Dendritic cell treated with granulocyte-macrophage colony-stimulating factor and Interleukin-4, amounts not matched to agents 40 ng/mL and 50 ng/mL, for 4 days (primary cell): Measurements from ENCODE around the gene NT5C2.

Experiments
- H3K27ac Mint-ChIP-seq: one replicate; pipeline ENCODE4 v1.8.0; 2022; ENCODE audit warnings: mild to moderate bottlenecking, mixed read lengths
- H3K27me3 Mint-ChIP-seq: one replicate; pipeline ENCODE4 v1.8.0; 2022; ENCODE audit warnings: mild to moderate bottlenecking, mixed read lengths
- H3K36me3 Mint-ChIP-seq: one replicate; pipeline ENCODE4 v1.8.0; 2022; ENCODE audit warnings: low read depth, mixed read lengths
- H3K4me1 Mint-ChIP-seq: one replicate; pipeline ENCODE4 v1.8.0; 2022; ENCODE audit warnings: low read depth, mixed read lengths
- H3K4me3 Mint-ChIP-seq: one replicate; pipeline ENCODE4 v1.8.0; 2022; ENCODE audit warnings: mild to moderate bottlenecking, moderate library complexity, mixed read lengths
- H3K9me3 Mint-ChIP-seq: one replicate; pipeline ENCODE4 v1.8.0; 2022; ENCODE audit warnings: mixed read lengths
- intact Hi-C: fragments of 100-400 bp; cut with micrococcal nuclease; formaldehyde crosslinking; loops from one replicate; pipeline ENCODE4 v1.15.0; 2022

The NT5C2 gene

DNA sequence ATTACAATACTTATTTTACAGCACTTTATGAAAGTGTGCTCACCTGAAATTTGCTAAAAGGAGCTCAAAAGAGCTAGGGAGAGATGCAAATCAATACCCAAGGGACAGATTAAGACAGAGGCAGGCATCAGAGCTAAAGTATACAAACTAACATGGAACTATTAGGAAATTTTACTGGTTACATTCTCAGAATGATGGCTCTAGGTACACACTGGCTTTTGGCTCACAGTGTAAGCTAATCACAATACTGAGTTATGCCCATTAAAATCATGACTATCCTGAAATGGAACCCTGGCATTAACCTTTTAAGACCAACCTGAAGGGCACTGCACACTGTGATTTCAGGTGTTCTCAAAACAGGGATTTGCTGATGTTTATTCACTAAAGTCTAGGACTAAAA is 98.1 kb downstream of the NT5C2 start:
- H3K4me3 Mint-ChIP-seq, result no peak overlapping the region
- intact Hi-C loops, result loop anchor here (10.0 kb wide), 1 partner anchor 70 kb away; no protein-coding TSS in a partner anchor
- H3K27ac Mint-ChIP-seq, result no peak overlapping the region
- H3K9me3 Mint-ChIP-seq, result no peaks in the 10 kb centered on the region
- no peaks in the 10 kb centered on the region for H3K27me3 Mint-ChIP-seq
- H3K36me3 Mint-ChIP-seq, result peaks cover 99% of the 10 kb centered on the region
- no peaks in the 10 kb centered on the region for H3K4me1 Mint-ChIP-seq

DNA sequence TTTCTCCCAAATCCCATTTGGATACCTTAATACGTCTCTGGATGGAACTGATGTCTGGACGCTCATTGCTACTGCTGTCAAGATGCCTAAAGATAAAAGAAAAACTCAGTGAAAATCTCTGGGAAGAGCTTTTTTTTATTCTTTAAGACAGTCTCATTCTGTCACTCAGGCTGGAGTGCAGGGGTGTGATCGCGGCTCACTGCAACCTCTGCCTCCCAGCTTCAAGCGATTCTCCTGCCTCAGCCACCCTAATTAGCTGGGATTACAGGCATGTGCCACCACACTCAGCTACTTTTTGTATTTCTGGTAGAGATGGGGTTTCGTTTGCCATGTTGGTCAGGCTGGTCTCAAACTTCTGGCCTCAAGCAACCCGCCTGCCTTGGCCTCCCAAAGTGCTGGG is 102.2 kb downstream of the NT5C2 start:
- no peaks in the 10 kb centered on the region for H3K9me3 Mint-ChIP-seq
- H3K36me3 Mint-ChIP-seq, result peaks cover 97% of the 10 kb centered on the region
- H3K27ac Mint-ChIP-seq, result no peak overlapping the region
- H3K4me3 Mint-ChIP-seq, result no peak overlapping the region
- no peaks in the 10 kb centered on the region for H3K27me3 Mint-ChIP-seq
- intact Hi-C loops, result loop anchor here (10.0 kb wide), 1 partner anchor 74 kb away; no protein-coding TSS in a partner anchor
- no peaks in the 10 kb centered on the region for H3K4me1 Mint-ChIP-seq

DNA sequence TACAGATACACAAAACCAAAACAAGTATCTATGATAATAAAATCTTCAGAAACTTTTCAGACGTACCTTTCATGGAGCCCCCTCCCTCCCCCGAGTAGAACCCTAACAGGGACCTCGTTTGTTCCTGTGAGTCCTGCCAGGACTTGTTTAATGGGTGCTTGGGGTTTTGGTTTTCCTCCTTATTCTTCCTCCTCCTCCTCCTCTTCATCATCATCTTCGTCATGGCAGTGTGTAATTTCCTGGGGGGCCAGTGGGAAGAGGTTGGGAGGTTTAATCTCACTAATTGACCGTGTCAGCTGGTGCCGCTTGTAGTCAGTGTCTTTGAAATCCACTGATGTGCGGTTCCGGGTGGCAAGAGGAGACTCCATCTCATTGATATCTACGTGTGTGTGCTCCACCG is 103.6 kb downstream of the NT5C2 start:
- peaks cover 97% of the 10 kb centered on the region for H3K36me3 Mint-ChIP-seq
- H3K4me3 Mint-ChIP-seq, result no peak overlapping the region
- intact Hi-C loops, result no loop called here
- H3K27me3 Mint-ChIP-seq, result no peaks in the 10 kb centered on the region
- no peaks in the 10 kb centered on the region for H3K9me3 Mint-ChIP-seq
- no peaks in the 10 kb centered on the region for H3K4me1 Mint-ChIP-seq
- H3K27ac Mint-ChIP-seq, result no peak overlapping the region

DNA sequence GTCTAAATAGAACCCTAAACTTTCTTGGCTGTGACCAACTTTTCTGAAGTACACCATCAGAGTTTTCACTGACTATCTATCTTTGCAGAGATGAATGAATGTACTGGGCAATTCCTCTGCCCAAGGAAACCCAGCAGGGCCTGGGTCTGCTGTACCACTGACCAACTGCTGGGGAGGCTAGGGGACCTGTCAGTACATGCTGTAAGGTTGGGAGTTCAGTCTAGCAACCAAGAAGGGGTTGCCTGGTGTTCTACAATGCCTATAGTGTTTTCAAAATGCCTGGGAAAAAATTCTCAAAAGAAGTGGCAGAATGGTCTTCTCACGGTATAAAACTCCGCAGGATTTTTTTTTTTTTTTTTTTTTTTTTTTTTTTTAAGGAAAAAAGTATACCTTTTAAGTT is 106.3 kb downstream of the NT5C2 start:
- Mint-ChIP-seq H3K36me3 (peaks cover 85% of the 10 kb centered on the region), H3K4me3 (no peak overlapping the region), H3K27me3 (no peaks in the 10 kb centered on the region), H3K4me1 (no peaks in the 10 kb centered on the region), H3K27ac (no peak overlapping the region), H3K9me3 (no peaks in the 10 kb centered on the region)
- intact Hi-C loops, result no loop called here

DNA sequence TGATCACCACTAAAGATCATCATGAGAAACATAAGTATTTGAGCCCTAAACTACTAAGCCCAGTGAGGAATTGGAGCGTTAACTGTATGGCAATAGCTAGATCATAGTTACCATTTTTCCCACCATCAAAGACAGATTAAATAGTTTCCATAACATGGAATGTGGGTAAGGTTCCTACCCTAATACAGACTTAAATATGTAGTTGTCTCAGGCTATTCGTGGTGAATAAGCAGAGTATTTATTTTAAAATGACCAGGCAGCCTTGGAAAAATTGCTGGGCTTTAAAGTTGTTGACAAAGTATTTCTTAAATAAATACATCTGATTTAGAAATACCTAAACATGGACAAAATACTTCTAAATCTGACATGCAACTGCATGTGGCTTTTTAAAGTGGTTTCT is 106.8 kb downstream of the NT5C2 start:
- H3K4me1 Mint-ChIP-seq, result no peaks in the 10 kb centered on the region
- H3K9me3 Mint-ChIP-seq, result no peaks in the 10 kb centered on the region
- H3K27ac Mint-ChIP-seq, result no peak overlapping the region
- peaks cover 80% of the 10 kb centered on the region for H3K36me3 Mint-ChIP-seq
- H3K27me3 Mint-ChIP-seq, result no peaks in the 10 kb centered on the region
- H3K4me3 Mint-ChIP-seq, result no peak overlapping the region
- intact Hi-C loops, result no loop called here

DNA sequence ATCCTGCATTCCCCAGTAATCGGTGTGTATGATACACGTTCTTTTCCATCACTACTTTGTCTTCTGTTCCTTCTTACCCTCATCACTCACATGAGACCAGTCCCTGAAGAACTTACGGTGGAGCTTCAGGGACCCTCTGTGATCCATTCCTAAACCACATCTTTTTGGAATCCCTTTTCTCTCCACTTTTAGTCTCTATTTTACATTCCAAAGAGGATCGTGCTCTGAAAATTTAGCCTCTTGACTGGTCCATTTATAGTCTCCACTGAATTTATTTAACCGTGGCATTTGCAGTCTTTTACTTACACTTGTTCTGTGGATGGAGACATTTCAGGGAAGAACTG is 109.1 kb downstream of the NT5C2 start:
- Mint-ChIP-seq H3K4me1 (no peaks in the 10 kb centered on the region), H3K27ac (no peak overlapping the region)

DNA sequence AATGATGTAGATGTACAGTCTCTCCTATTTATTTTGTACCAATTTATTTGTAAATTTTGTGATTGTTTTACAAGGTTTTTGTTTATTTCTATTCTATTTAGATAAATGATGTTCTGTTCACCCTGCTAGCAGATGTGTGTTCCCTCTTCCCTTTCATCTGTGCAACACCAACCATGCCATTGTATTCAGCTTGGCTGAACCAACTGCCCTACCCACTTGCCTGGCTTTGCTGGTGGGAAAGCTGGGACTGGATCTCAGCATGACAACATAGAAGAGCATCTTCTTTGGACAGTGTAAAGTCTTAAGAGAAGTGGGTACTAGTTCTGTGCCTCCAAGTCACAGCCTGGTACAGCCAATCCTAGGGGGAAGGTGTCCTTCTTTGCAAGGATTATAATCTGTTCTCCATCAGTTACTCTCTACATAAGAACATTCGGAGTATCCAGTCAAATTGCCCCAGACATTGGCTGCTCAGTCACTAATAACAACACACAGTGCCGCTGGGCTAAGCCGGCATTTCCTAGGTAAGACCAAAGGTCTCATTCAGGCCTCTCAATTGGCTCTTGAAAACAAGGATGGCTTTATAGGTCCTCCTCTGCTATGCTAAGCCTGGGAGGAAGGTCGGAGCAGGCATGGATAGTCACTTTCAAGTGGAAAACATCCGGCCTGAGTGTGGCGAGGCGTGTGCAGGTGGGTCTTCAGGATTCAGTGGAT is 109.7 kb downstream of the NT5C2 start:
- intact Hi-C loops, result no loop called here
- no peaks in the 10 kb centered on the region for H3K27me3 Mint-ChIP-seq
- H3K4me3 Mint-ChIP-seq, result no peak overlapping the region
- H3K27ac Mint-ChIP-seq, result no peak overlapping the region
- no peaks in the 10 kb centered on the region for H3K4me1 Mint-ChIP-seq
- peaks cover 52% of the 10 kb centered on the region for H3K36me3 Mint-ChIP-seq
- H3K9me3 Mint-ChIP-seq, result no peaks in the 10 kb centered on the region

More for the DNA sequence above, 109.1 kb downstream of the NT5C2 start:
- intact Hi-C loops, result no loop called here
- Mint-ChIP-seq H3K4me3 (no peak overlapping the region), H3K9me3 (no peaks in the 10 kb centered on the region), H3K36me3 (peaks cover 57% of the 10 kb centered on the region), H3K27me3 (no peaks in the 10 kb centered on the region)

DNA sequence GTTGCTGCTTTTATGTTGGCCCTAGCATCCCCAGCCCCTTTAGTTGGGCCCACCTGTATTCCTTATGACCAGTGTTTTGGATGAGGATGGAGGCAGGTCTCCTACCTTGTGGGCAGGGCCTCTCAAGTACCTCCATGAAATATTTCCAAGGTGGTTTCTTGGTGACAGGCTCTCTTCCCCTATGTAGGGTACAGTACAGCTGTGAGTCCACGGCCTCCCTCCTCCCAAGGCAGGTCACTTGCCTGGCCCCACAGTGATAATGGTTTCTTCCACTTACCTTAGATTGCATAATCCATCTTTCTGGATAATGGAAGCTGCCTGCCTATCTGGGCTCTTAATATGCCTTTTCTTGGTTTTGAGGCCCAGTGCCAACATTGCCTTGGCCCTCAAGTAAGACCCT is 110.4 kb downstream of the NT5C2 start:
- H3K9me3 Mint-ChIP-seq, result no peaks in the 10 kb centered on the region
- no peak overlapping the region for H3K27ac Mint-ChIP-seq
- H3K27me3 Mint-ChIP-seq, result no peaks in the 10 kb centered on the region
- peaks cover 49% of the 10 kb centered on the region for H3K36me3 Mint-ChIP-seq
- no peaks in the 10 kb centered on the region for H3K4me1 Mint-ChIP-seq
- H3K4me3 Mint-ChIP-seq, result no peak overlapping the region
- intact Hi-C loops, result no loop called here

DNA sequence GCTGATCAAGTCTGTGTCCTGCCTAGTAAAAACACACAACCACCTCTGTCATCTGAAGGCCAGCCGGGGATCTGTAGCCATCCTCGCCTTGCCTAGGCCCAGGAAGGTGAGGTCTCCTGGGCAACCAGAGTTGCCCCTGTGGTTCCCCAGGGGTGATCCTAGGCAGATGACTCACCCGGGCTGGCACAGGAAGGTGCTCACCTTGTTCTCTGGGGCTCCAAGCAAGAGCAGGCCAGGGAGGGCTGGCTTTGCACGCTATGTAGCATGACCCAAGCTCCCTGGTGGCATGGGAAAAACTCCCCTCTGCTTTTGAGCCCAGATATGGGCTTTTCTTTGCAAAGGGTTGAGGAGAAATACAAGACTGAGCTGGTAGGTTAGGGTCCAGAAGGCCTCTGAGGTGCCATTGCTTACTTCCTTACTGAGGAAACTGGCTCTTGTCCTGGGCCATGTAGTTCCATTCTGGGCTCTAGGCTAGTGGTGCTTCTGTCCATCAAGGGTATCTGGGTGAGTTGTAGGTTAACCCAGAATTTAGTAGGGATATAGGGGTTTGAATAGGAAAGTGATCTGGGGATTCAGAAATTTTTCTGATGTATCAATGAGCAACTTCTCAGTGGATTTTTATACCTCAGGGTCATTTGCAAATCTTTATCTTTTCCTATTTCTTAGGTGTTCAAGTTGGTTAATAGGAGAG is 112.0 kb downstream of the NT5C2 start:
- Mint-ChIP-seq H3K4me3 (no peak overlapping the region), H3K27ac (no peak overlapping the region), H3K4me1 (no peaks in the 10 kb centered on the region), H3K9me3 (no peaks in the 10 kb centered on the region), H3K27me3 (no peaks in the 10 kb centered on the region), H3K36me3 (peaks cover 53% of the 10 kb centered on the region)
- intact Hi-C loops, result no loop called here

DNA sequence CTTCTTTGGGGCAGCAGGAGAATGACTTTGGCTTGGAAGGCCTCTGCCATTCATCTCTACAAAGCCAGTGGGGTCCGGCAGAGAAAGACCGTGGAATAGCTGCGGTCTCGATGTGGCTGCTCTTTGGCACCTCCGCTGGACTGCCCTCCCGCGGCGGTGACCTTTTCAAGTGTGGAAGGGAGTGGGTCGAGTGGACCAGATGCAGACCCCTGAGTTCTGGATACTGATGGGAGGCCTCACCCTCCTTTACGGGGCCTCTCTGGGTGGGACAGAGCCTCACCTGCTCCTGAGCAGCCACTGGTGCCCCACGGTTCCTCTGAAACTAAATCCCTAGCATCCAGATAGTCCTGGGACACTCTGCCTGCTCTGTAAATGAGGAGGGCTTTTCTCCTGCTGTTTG is 113.1 kb downstream of the NT5C2 start:
- Mint-ChIP-seq H3K36me3 (peaks cover 43% of the 10 kb centered on the region), H3K4me1 (no peaks in the 10 kb centered on the region), H3K27ac (no peak overlapping the region), H3K9me3 (no peaks in the 10 kb centered on the region), H3K4me3 (no peak overlapping the region), H3K27me3 (no peaks in the 10 kb centered on the region)
- intact Hi-C loops, result no loop called here

DNA sequence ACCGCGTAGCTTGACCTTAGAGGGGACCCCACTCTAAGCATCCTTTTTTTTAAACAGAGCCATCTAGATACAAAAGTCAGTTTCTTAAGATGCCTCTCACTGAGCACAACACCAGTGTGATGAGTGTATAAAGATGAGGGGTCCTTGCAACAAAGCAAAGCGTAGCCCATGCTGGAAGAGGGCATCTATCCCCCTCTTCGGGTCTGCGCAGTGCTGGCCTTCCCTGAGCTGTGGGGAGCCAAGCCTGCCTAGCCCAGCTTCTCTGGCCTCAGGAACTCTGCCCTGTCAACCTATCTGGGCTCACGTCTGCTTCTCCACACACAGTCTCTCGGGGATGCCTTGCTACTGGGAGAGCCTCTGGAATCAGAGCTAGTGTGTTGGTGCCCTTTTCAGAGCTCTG is 114.0 kb downstream of the NT5C2 start:
- no peak overlapping the region for H3K27ac Mint-ChIP-seq
- peaks cover 35% of the 10 kb centered on the region for H3K36me3 Mint-ChIP-seq
- intact Hi-C loops, result no loop called here
- H3K9me3 Mint-ChIP-seq, result no peaks in the 10 kb centered on the region
- no peaks in the 10 kb centered on the region for H3K27me3 Mint-ChIP-seq
- no peak overlapping the region for H3K4me3 Mint-ChIP-seq
- H3K4me1 Mint-ChIP-seq, result no peaks in the 10 kb centered on the region

DNA sequence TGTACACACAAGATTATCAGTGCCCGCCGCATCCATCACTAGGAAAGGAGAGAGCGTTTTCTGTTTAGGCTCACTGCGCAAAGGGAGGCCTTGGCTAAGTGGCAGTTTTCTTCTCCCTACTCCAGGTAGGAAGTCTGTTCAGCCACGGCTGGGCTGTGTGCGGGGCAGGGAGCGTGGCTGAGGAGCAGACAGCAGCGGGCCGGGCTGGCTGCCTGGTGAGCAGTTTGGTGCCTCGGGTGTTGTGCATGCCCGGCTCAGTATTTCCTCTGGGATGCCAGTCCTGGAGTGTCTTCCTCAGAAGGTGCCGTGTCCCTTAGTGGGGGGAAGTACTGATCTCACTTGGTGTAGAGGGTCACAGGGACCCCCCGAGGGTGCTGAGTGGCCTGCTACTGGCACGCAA is 114.4 kb downstream of the NT5C2 start:
- H3K4me1 Mint-ChIP-seq, result no peaks in the 10 kb centered on the region
- no peak overlapping the region for H3K27ac Mint-ChIP-seq
- no peak overlapping the region for H3K4me3 Mint-ChIP-seq
- no peaks in the 10 kb centered on the region for H3K27me3 Mint-ChIP-seq
- peaks cover 31% of the 10 kb centered on the region for H3K36me3 Mint-ChIP-seq
- no peaks in the 10 kb centered on the region for H3K9me3 Mint-ChIP-seq
- intact Hi-C loops, result no loop called here

DNA sequence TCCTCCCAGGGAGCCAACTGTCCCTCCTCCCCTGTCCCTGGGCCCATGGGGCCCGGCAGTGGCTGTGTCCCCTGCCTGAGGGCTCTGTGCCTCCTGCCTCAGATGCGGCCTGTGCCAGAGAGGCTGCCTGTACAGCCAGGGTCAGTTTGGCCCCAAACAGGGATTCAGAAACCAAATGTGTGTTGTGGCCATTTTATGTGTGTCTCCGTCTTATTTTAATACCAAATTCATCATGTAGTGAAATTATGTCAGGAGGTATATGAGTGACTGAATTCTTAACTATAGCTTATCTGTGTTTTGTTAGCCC is 114.8 kb downstream of the NT5C2 start:
- intact Hi-C loops, result no loop called here
- no peak overlapping the region for H3K27ac Mint-ChIP-seq
- H3K36me3 Mint-ChIP-seq, result peaks cover 30% of the 10 kb centered on the region
- H3K9me3 Mint-ChIP-seq, result no peaks in the 10 kb centered on the region
- H3K4me1 Mint-ChIP-seq, result no peaks in the 10 kb centered on the region
- H3K4me3 Mint-ChIP-seq, result no peak overlapping the region
- H3K27me3 Mint-ChIP-seq, result no peaks in the 10 kb centered on the region

DNA sequence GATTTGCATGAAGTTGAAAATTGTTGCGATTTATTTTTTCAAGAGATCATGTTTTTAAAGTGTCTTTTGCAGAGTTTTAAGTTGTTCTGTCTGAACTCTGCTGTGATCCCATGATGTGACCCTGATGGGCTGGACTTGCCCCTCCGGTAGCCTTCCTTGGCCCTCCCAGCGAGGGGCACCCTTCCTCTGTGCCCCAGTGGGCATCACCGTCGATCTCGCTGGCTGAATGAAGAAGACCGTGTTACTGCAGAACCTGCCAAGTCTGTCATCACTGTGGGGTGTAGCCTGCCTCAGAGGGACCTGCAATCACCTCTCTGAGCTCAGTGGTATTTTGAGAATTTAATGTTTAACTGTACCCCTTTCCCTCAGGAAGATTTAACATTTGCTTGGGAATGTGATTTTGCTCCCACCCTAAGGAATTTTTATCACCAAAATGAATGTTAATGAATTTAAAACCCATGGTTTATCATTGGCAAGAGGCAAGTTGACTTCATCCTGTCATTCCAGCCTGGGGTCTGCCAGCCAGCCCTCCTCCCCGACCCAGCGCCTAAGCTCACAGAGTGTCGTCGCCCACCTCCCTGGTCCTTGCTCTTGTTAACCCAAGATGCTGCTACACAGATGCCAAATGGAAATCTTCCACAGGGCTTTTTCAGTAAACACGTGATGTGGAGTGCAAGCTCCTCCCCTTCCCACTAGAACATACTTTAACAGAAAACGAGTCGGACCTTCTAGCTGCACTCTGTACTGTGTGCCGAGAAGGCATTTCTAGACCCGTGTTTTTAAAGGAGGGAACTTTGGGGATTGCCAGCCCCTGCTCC is 115.4 kb downstream of the NT5C2 start:
- no peak overlapping the region for H3K27ac Mint-ChIP-seq
- intact Hi-C loops, result no loop called here
- H3K4me3 Mint-ChIP-seq, result no peak overlapping the region
- H3K36me3 Mint-ChIP-seq, result peaks cover 26% of the 10 kb centered on the region
- H3K4me1 Mint-ChIP-seq, result no peaks in the 10 kb centered on the region
- no peaks in the 10 kb centered on the region for H3K9me3 Mint-ChIP-seq
- no peaks in the 10 kb centered on the region for H3K27me3 Mint-ChIP-seq
